GM12878 (cell line): ENCODE results near the gene RBMS3. TPM values are rescaled to one million over a fixed set of nuclear protein-coding genes. Genes with fewer than 3 reads are reported as not detected.

ENCODE experiments used
- CUX1 ChIP-seq: IDR thresholded peaks from 2 replicates; pipeline ENCODE4 v1.6.1; 2012; ENCODE audit warnings: improper control_type of control experiment, low read depth, low read length; ENCODE audit not compliant: insufficient replicate concordance
- PRDM15 ChIP-seq: fragments of 450-650 bp; formaldehyde crosslinking; IDR thresholded peaks from 2 replicates; pipeline ENCODE4 v1.4.0; 2020; ENCODE audit warnings: mild to moderate bottlenecking, moderate library complexity
- ZBTB40 ChIP-seq: fragments of 450-650 bp; IDR thresholded peaks from 2 replicates; pipeline ENCODE4 v1.6.1; 2016; ENCODE audit warnings: mild to moderate bottlenecking, moderate library complexity, borderline replicate concordance
- polyA plus RNA-seq, 11 experiments: library from polyadenylated mRNA; depleted of rRNA in 4 of 11; unstranded in 6 of 11; stranded (reverse) in 5 of 11; fragments of >200 nt; fragmentation: Nextera tagmentation in 4 of 11; fragmentation: Illumina TruSeq in 1 of 11; extraction: Ambion mirVana in 4 of 11; extraction: Trizol in 1 of 11; gene quantifications; 1 replicate in 1 of 11; 2 replicates in 10 of 11; pipeline versions ENCODE4 v1.2.1 to v1.2.3, GENCODE V29; 2011 to 2016; ENCODE audit warnings: inconsistent platforms in 2 of 11, missing spikeins in 2 of 11, low read depth in 1 of 11
- total RNA-seq, 4 experiments: library from RNA; depleted of rRNA in 3 of 4; stranded (reverse); fragments of >200 nt in 3 of 4; fragmentation: Illumina TruSeq in 1 of 4; extraction: Trizol in 1 of 4; gene quantifications; 2 replicates each; pipeline versions ENCODE4 v1.2.1 to v1.2.3, GENCODE V29; 2013 to 2021

Gene RBMS3
- total and polyA plus RNA-seq, 10 of the 15 experiments (the other 5 are each of a cell fraction or from before 2014, with no cell fraction given): 0.79 to 4.7 (median 3.1) TPM

- TF ChIP-seq CUX1 (no peak), PRDM15 (CRISPR knock-in tag) (no peak), ZBTB40 (no peak)
Observed at GRCh38 chr3:30026851-30027250, 746.0 kb downstream of the RBMS3 start (continued).
